Thyroid gland (tissue), 4 donors: ENCODE results near the gene DEFB132. TPM values are rescaled to one million over a fixed set of nuclear protein-coding genes. Genes with fewer than 3 reads are reported as not detected.

Source experiments
- DNase-seq, 2 donors: peaks; one replicate each; pipeline ENCODE4 v3.0.0-alpha.2; 2019
- H3K27ac ChIP-seq, 3 donors: fragments of 200-600 bp; sonication (generic); 1 replicate in 2 of 3; 2 replicates in 1 of 3; pipeline ENCODE4 v1.5.1; 2016 to 2019; ENCODE audit warnings: mild to moderate bottlenecking in 1 of 3, moderate library complexity in 1 of 3
- H3K27me3 ChIP-seq: fragments of 200-600 bp; sonication (generic); one replicate; pipeline ENCODE4 v1.5.1; 2019
- H3K36me3 ChIP-seq, 2 donors: fragments of 200-600 bp; sonication (generic); one replicate each; pipeline ENCODE4 v1.5.1; 2016 to 2019
- H3K4me1 ChIP-seq, 2 donors: fragments of 200-600 bp; sonication (generic); one replicate each; pipeline ENCODE4 v1.5.1; 2017 to 2019
- H3K4me3 ChIP-seq, 3 donors: fragments of 200-600 bp; sonication (generic); replicated peaks in 1 of 3; 1 replicate in 2 of 3; 2 replicates in 1 of 3; pipeline ENCODE4 v1.5.1; 2016; ENCODE audit warnings: mild to moderate bottlenecking in 1 of 3
- H3K9me3 ChIP-seq: fragments of 200-600 bp; sonication (generic); one replicate; pipeline ENCODE4 v1.5.1; 2017
- POLR2A ChIP-seq, 2 donors: fragments of 450-650 bp; IDR thresholded peaks; one replicate each; pipeline ENCODE4 v1.6.1; 2017; ENCODE audit warnings: antibody characterized with exemption in 2 of 2, mild to moderate bottlenecking in 2 of 2, moderate library complexity in 1 of 2
- WGBS, 2 donors: methylation state at CpG; one replicate each; pipeline ENCODE4 v1.1.5; 2017; 5-methylcytosine and 5-hydroxymethylcytosine counted together
- intact Hi-C: fragments of 100-400 bp; cut with DNase I; formaldehyde crosslinking; loops from one replicate; pipeline ENCODE4 v1.15.1; 2023
- total RNA-seq, 4 donors: library from RNA; depleted of rRNA; stranded (reverse); fragments of >200 nt; gene quantifications; one replicate each; pipeline ENCODE4 v1.2.3, GENCODE V29; 2016
- TF ChIP-seq, protein P1 (sequence below), 6 experiments: fragments of 200-600 bp in 3 of 6; fragments of 450-650 bp in 3 of 6; sonication (generic) in 3 of 6; IDR thresholded peaks; one replicate each; pipeline ENCODE4 v1.5.1; 2016 to 2019; ENCODE audit warnings: antibody characterized with exemption in 6 of 6, mild to moderate bottlenecking in 2 of 6, inconsistent platforms in 1 of 6, moderate library complexity in 1 of 6

Gene DEFB132
- total RNA-seq, 4 donors from 2014 or later = not detected

- H3K4me1 ChIP-seq = peaks cover 0 to 9% of the 10 kb centered on the region in 2 donors
- no peaks in the 10 kb centered on the region for H3K9me3 ChIP-seq
- peak overlapping the region in 1 of 3 donors; percentile 63 for H3K4me3 ChIP-seq
- H3K36me3 ChIP-seq = no peaks in the 10 kb centered on the region
- no peaks in the 10 kb centered on the region for H3K27me3 ChIP-seq
- DNase-seq = no peak
- TF ChIP-seq, protein P1, sequence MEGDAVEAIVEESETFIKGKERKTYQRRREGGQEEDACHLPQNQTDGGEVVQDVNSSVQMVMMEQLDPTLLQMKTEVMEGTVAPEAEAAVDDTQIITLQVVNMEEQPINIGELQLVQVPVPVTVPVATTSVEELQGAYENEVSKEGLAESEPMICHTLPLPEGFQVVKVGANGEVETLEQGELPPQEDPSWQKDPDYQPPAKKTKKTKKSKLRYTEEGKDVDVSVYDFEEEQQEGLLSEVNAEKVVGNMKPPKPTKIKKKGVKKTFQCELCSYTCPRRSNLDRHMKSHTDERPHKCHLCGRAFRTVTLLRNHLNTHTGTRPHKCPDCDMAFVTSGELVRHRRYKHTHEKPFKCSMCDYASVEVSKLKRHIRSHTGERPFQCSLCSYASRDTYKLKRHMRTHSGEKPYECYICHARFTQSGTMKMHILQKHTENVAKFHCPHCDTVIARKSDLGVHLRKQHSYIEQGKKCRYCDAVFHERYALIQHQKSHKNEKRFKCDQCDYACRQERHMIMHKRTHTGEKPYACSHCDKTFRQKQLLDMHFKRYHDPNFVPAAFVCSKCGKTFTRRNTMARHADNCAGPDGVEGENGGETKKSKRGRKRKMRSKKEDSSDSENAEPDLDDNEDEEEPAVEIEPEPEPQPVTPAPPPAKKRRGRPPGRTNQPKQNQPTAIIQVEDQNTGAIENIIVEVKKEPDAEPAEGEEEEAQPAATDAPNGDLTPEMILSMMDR (IDR thresholded peaks at IDR 0.05) = no peak
- no peak for TF ChIP-seq POLR2A (IDR thresholded peaks at IDR 0.05)
- WGBS, 2 donors = 97 to 99% methylated on average over 3 of the region's 3 CpGs
- intact Hi-C loops = no loop called here
- no peak overlapping the region for H3K27ac ChIP-seq
These were observed 31.6 kb downstream of the DEFB132 start for GRCh38 chr20:288956-289692.

DNA sequence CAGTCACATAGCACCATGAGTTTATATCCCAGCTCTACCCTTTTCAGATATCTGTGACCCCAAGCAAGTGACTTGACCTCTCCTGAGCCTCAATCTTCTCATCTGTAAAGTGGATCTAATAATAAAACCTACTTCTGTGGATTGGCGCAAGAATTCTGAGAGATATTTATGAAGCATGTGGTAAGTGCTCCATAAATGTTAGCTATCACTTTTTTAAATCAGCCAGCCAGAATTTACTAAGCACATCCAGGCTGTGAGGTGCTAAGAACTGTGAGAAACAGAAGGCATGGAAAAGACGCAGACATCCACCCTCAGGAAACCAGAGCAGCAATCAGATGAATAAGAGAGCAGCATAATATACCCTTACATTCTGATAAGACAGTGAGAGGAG, 32.2 kb downstream of the DEFB132 start:
- no peak for TF ChIP-seq POLR2A (IDR thresholded peaks at IDR 0.05)
- TF ChIP-seq, protein P1 (IDR thresholded peaks at IDR 0.05) = no peak
- Histone ChIP-seq H3K9me3 (no peaks in the 10 kb centered on the region), H3K36me3 (no peaks in the 10 kb centered on the region), H3K4me1 (peaks cover 0 to 9% of the 10 kb centered on the region in 2 donors), H3K4me3 (peak overlapping the region; percentile 37 to 63 (median 48)), H3K27ac (peak overlapping the region; percentile 68 to 88 (median 72)), H3K27me3 (no peaks in the 10 kb centered on the region)
- no peak for DNase-seq
- intact Hi-C loops = no loop called here
- WGBS, 2 donors = 45 to 48% methylated on average over 2 of the region's 2 CpGs

GRCh38 chr20:290084-290831, 32.7 kb downstream of the DEFB132 start, which contains the start of gene C20orf96:
C20orf96 (minus strand) TSS chr20:290750; CDS start chr20:290610, 140 bp downstream.
- H3K4me1 ChIP-seq = peaks cover 0 to 9% of the 10 kb centered on the region in 2 donors
- TF ChIP-seq POLR2A (IDR thresholded peaks at IDR 0.05) = no peak
- TF ChIP-seq, protein P1 (IDR thresholded peaks at IDR 0.05) = peak in 4 of 6 experiments; percentile 33 to 46 (median 42)
- no peaks in the 10 kb centered on the region for H3K36me3 ChIP-seq
- peak within 1 kb of the TSS; percentile 37 to 63 (median 48) for H3K4me3 ChIP-seq
- no peaks in the 10 kb centered on the region for H3K27me3 ChIP-seq
- 0 to 1% methylated on average over 42 to 43 of the region's 43 CpGs for WGBS, 2 donors
- peak; percentile 93 to 94 for DNase-seq
- H3K27ac ChIP-seq = peak within 1 kb of the TSS; percentile 68 to 88 (median 72)
- intact Hi-C loops = no loop called here
- no peaks in the 10 kb centered on the region for H3K9me3 ChIP-seq

GRCh38 chr20:294602-295001, 37.1 kb downstream of the DEFB132 start:
- peaks cover 9 to 13% of the 10 kb centered on the region in 2 donors for H3K4me1 ChIP-seq
- DNase-seq = no peak
- 85 to 86% methylated on average over 3 to 5 of the region's 5 CpGs for WGBS, 2 donors

More at GRCh38 chr20:294602-295001, 37.1 kb downstream of the DEFB132 start:
- intact Hi-C loops = no loop called here
- Histone ChIP-seq H3K27ac (no peak overlapping the region), H3K36me3 (no peaks in the 10 kb centered on the region), H3K27me3 (no peaks in the 10 kb centered on the region), H3K9me3 (no peaks in the 10 kb centered on the region), H3K4me3 (no peak overlapping the region)
- TF ChIP-seq, protein P1 (IDR thresholded peaks at IDR 0.05) = no peak
- TF ChIP-seq POLR2A (IDR thresholded peaks at IDR 0.05) = no peak
